ENCODE measurements around the gene MT2A.

MT2A gene

GRCh38 chr16:56641166-56641565 is 32.8 kb downstream of the MT2A start:
- DNase-seq = no peak

- DNase-seq = peak; percentile 81
These were observed 34.8 kb downstream of the MT2A start for GRCh38 chr16:56643080-56643778.

- DNase-seq = no peak
These were observed 35.4 kb downstream of the MT2A start for GRCh38 chr16:56643833-56644232.

GRCh38 chr16:56645311-56645710 is 36.9 kb downstream of the MT2A start:
- no peak for DNase-seq

- no peak for DNase-seq
These were observed 37.5 kb downstream of the MT2A start for GRCh38 chr16:56645838-56646237.

GRCh38 chr16:56647641-56648431 is 39.5 kb downstream of the MT2A start:
- no peak for DNase-seq

- no peak for DNase-seq
These were observed 40.9 kb downstream of the MT2A start for GRCh38 chr16:56649271-56649670.

GRCh38 chr16:56649820-56650219 is 41.4 kb downstream of the MT2A start:
- no peak for DNase-seq

GRCh38 chr16:56651586-56651985 is 43.2 kb downstream of the MT2A start, which contains the start of gene MT1B:
Gene MT1B (plus strand): TSS chr16:56651886. CDS start chr16:56651954, 68 bp downstream.
- no peak for DNase-seq

GRCh38 chr16:56652600-56652999 is 44.2 kb downstream of the MT2A start:
- no peak for DNase-seq

- no peak for DNase-seq
These were observed 44.8 kb downstream of the MT2A start for GRCh38 chr16:56653218-56653617.

GRCh38 chr16:56657555-56658326 is 49.4 kb downstream of the MT2A start, which contains the start of gene MT1F:
Gene MT1F (plus strand): TSS chr16:56657959. CDS start chr16:56658059, 100 bp downstream.
- DNase-seq = peak; percentile 72

GRCh38 chr16:56658327-56658875 is 50.0 kb downstream of the MT2A start:
- no peak for DNase-seq
